Adrenal gland (tissue), 5 donors: ENCODE measurements around the gene CIB4.

Source experiments
- POLR2A ChIP-seq, 2 donors: fragments of 450-650 bp; IDR thresholded peaks; one replicate each; pipeline ENCODE4 v1.6.1; 2017; ENCODE audit warnings: antibody characterized with exemption in 2 of 2, mild to moderate bottlenecking in 2 of 2, moderate library complexity in 1 of 2
- TF ChIP-seq, protein P1 (sequence below), 6 experiments: fragments of 450-650 bp in 4 of 6; fragments of 200-600 bp in 2 of 6; sonication (generic) in 1 of 6; IDR thresholded peaks; 1 replicate in 5 of 6; 2 replicates in 1 of 6; pipeline versions ENCODE4 v1.5.1 to v1.8.0; 2016 to 2021; ENCODE audit warnings: antibody characterized with exemption in 6 of 6, mild to moderate bottlenecking in 2 of 6, moderate library complexity in 1 of 6
- donor health status: DM: no; HTN: no; CAD: no.

DNA sequence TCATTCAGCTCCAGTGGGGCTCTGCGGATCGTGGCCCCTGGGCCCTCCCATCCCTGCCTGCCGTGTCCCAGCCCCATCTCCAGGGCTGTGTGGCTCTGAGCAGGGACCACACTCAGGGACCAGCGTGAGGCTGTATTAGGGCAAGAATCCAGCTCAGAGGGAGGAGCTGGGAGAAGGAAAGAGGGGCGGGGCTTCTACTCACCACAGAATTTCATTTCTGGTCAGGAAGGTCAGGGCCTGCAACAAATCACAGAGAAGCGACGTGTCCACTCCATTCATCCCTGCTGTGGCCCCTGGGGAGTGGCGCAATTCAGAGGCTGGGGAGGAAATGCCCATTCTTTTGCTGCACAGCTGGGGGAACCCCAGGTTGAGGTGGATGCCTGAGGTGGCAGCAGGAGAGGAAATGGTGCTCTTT, 828 bp downstream of the CIB4 start:
- TF ChIP-seq POLR2A (IDR thresholded peaks at IDR 0.05) = peak; percentile 14 to 51
- TF ChIP-seq, protein P1, sequence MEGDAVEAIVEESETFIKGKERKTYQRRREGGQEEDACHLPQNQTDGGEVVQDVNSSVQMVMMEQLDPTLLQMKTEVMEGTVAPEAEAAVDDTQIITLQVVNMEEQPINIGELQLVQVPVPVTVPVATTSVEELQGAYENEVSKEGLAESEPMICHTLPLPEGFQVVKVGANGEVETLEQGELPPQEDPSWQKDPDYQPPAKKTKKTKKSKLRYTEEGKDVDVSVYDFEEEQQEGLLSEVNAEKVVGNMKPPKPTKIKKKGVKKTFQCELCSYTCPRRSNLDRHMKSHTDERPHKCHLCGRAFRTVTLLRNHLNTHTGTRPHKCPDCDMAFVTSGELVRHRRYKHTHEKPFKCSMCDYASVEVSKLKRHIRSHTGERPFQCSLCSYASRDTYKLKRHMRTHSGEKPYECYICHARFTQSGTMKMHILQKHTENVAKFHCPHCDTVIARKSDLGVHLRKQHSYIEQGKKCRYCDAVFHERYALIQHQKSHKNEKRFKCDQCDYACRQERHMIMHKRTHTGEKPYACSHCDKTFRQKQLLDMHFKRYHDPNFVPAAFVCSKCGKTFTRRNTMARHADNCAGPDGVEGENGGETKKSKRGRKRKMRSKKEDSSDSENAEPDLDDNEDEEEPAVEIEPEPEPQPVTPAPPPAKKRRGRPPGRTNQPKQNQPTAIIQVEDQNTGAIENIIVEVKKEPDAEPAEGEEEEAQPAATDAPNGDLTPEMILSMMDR (IDR thresholded peaks at IDR 0.05) = no peak
